NCI-H748 (cell line): ENCODE measurements around the gene DNAH17.

ENCODE experiments used
- DNase-seq: peaks from one replicate; lab custom pipeline; 2025; ENCODE audit not compliant: unreplicated experiment; lab: John Stamatoyannopoulos, UW

DNAH17 gene

DNA sequence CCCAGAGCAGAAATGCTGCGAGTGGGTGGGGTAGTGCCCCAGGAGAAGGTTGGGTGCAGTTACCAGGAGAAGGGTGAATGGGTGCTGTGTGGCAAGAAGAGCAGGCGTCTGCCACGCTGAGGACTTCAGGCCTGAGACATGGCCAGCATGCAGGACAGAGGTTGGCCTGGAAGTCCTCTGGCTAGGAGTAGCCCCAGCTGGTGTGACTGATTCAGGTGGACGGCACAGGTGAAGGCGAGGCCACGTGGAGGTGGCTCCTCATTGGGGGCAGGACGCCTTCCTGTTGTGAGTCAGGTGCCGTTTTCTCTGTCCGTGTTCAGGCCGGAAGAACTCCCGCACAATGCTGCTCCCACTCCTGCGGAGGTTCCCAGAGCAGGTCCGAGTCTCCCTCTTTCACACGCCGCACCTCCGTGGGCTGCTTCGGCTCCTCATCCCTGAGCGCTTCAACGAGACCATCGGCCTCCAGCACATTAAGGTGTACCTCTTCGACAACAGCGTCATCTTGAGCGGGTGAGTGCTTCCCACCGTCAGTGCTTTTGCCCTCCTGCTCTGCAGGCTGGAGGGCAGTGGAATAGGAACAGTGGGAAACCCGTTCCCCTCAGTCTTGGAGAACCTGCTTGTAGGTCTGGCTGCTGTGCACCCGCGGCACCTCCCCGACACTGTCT lies 178.0 kb downstream of the DNAH17 start:
- no peak for DNase-seq

DNA sequence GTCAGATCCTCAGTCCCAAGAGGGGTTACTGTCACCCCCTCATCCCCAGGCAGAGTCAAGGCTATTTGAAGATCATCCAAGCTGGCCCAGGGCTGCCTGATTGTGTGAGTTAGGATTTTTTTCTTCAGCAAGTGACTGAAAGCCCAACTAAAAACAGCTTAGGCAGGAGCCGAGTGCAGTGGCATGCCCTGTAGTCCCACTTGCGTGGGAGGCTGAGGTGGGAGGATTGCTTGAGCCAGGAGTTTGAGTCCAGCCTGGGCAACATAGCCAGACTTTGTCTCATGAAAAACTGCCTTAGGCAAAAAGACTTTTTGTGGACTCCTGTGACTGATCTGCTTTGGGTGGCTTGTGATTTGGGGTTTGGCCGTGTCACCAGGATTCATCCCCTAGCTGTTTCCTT lies 178.8 kb downstream of the DNAH17 start:
- no peak for DNase-seq

DNA sequence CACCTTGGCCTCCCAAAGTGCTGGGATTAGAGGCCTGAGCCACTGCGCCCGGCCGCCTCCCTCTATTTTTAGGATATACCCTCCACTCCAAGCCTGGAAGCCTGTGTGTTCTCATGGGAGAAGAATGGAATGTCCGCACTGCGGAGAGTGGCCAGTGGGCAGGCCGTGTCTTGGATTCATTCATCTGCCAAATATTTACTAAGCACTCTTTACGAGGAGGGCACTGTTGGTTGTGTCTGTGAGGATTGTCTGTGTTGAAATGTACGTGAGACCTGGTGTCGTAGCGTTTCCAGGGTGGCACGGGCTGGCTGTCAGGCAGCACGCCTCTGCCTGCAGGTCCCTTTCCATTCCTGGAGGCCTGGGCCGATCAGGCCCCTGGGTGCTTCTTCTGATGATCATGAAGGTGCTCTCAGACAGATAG lies 179.5 kb downstream of the DNAH17 start:
- no peak for DNase-seq

DNA sequence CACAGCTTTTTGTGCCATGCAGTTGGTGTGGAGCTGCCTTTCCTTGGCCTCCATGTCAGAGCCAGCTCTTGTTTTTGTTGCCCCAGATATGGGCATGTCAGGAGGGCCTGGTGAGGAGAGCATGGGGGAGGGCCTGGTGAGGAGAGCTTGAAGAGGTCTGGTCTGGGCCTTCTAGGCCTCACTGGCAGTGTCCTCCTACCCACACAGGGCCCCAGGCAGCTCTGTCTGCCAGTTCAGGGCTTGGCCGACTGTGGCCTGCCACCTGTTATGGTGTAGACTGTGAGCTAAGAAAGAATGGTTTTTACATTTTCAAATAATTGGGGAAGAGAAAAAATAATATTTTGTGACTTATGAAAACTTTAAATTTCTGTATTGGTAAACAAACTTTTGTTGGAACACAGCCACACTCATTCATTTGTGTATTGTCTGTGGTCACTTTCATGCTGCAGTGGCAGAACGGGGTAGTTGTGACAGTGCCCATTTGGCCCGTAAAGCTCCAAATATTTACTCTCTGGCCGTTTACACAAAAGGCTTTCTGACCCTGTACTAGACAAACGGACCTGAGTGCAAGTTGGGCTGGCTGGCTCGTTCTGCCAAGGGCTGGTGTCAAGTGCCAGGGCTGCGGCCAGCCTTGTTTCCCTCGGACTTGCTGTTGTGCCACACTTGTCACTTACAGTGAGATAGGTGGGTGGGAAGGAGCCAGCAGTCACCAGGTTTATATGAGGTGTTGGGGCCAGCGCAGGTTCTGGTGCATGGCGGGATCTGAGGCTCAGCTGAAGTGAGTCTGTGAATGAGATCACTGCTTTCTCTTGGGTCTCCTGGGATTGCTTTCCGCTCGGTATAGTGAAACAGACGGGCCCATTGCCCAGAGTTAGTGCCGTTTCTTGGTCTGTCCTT lies 180.5 kb downstream of the DNAH17 start:
- peak; percentile 15 for DNase-seq

DNA sequence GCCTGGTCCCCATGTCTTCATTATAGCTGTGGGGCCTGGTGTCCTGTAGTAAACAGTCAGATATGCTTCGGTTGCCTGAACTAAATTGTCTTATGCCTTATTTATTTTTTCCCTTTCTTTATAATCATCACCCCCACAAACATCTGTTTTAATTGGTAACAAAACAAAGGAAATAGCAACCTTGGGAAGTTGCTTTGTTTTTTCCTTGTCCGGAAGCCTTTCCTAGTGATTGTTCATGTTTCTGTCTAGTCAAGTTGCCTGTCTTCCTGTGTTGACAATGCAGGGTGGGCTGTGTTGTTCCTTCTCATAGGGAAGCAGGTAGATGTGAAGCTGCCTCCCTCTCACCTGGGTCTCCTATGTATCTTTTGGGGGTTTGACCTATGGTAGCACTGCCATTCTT lies 182.0 kb downstream of the DNAH17 start:
- DNase-seq = peak; percentile 51

DNA sequence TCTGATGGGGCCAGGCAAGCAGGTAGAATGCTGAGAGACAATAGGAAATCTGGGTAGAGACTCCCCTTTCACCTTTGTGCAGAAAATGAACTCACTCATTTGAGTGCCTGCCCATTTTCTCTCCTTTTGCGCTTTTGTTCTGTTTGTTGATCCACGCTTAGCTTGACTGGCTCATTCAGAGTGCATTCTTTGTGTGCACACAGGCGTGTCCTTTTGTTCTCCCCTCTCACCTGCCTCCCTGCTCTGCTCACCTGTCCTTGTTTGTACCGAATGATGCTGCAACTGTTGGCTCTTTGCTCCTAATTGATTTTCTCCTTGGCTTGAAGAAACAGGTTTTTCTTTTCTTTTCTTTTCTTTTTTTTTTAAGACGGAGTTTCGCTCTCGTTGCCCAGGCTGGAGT lies 183.0 kb downstream of the DNAH17 start:
- peak; percentile 98 for DNase-seq

DNA sequence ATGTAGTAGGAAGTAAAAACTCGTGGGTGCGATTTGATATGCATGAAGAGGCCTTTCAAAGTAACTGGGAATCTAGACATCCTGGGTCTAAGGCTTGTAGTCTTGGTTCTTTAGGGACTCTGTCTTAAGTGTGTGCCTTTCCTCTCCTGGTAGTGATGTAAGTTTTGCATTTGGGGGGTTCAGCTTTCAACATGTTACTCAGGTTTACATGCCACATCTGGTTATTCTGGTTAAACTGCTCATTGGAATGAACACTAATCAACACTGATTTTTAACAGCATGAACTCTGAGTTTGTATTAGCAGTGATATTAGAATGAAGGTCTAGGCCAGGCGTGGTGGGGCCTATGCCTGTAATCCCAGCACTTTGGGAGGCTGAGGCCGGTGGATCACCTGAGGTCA lies 183.6 kb downstream of the DNAH17 start:
- DNase-seq = no peak

DNA sequence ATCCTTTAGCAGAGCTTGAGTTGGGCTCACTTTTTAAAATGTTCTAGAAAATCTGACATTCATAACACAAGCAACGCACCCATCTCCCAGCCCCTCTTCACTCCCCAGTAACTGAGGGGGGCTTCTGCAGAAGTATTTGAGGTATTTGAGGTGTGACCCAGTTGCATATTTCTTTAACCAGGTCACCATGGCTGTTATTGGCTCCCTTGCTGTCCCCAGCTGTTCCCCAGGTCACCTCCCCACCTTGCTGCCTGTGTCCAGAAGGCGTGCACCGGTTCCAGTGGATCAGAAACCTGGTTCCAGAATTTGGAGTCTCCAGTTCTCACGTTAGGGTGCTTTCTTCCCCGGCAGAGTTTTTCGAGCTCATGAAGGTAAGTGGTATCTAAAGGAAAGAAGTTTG lies 184.9 kb downstream of the DNAH17 start:
- DNase-seq = no peak

DNA sequence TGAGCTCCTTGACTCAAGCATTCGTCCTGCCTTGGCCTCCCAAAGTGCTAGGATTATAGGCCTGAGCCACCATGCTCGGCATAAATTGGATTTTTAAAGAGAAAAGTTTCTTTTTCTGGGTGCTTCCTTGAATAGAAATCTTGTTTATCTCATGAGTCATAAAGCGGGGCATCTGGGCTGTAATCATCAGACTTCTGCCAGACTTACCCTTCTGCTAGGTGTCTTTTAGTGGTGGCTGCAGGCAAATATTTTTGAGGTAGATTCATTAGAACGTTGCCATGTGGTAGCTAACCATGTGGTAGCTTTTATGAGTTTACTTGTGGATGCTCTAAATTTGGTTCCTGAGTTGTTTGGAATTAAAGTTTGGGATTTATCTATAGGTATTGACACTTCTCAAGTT lies 185.4 kb downstream of the DNAH17 start:
- no peak for DNase-seq

DNA sequence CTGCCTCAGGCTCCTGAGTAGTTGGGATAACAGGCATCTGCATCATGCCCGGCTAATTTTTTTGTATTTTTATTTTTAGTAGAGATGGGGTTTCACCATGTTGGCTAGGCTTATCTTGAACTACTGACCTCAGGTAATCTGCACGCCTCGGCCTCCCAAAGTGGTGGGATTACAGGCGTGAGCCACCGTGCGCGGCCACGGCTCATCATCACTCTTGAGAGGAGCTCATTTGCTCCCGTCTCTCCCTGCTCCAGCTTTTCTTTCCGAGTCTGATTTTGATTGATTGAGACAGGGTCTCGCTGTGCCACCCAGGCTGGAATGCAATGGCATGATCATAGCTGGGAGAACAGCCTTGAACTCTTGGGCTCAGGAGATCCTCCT lies 186.2 kb downstream of the DNAH17 start:
- DNase-seq = no peak

DNA sequence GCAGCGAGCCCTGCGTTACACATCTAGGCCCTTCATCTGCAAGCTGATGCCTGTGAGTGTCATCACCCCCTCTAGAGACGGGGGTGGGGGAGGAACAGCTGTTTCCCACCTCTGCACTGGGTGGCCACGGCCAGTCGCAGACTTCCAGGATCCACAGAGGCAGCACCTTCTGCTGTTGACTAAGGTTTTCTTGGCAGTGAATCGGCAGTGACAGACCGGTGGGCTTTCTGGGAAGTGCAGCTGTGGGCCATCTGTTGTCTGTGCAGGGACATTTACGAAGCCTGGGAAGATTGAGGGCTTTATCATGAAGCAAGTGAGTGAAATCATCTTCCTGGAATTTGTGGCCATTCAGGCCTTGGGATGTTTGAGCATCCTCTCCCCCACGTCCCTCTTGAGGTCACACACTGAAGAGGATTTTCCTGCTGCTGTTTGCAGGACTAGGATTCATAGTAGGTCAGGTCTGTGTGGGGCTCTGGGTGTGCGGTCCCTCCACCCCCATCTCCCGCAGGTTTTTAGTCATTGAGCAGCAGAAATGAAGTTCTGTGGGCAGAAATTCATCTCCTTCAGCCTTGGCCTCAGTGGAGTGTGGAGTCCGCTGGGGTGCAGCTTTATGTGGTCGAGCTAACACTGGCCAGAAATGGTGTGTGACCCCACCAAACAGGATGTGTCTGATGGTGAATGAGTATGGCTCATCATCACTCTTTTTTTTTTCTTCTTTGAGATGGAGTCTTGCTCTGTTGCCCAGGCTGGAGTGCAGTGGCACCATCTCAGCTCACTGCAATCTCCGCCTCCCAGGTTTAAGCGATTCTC lies 186.8 kb downstream of the DNAH17 start:
- no peak for DNase-seq

DNA sequence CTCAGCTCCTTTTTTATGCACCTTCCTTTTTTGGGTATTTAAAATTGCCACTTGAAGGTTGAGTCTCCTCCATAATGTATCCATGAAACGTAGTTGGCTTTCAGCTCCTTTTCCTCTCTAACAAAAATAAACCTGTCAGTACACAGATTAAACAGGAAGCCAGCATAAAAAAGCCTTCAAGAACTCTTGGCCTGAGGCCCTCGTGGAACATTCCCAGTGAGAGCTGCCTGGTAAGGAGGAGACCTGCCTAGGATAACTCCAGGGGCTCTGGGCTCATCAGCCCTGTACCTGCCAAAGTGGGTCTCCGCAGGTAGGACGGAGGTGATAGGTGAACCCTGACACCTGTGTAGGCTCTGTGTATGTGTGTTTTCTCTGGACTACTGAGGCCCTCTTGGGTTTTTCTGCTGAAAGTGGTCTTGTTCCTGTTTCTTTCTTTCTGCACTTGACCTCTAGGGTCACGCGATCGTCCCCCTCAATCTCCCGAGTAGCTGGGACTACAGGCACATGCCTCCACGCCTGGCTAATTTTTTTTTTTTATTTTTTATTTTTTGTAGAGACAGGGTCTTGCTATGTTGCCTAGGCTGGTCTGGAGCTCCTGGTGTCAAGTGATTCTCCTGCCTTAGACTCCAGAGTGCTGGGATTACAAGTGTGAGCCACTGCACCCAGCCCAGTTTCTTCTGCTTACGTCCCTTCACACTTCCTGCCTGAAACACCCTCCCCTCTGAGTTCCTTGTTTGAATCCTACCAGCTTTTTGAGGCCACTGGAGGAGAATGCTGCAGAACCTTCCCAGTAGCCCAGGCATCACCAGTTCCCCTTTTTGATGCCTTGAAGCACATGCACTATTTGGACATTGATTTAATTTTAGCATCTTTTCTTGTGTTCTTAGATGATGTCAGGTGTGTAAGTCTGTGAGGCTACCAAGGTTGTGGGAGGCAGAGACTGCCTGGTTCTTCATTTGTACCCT lies 188.9 kb downstream of the DNAH17 start:
- no peak for DNase-seq

DNA sequence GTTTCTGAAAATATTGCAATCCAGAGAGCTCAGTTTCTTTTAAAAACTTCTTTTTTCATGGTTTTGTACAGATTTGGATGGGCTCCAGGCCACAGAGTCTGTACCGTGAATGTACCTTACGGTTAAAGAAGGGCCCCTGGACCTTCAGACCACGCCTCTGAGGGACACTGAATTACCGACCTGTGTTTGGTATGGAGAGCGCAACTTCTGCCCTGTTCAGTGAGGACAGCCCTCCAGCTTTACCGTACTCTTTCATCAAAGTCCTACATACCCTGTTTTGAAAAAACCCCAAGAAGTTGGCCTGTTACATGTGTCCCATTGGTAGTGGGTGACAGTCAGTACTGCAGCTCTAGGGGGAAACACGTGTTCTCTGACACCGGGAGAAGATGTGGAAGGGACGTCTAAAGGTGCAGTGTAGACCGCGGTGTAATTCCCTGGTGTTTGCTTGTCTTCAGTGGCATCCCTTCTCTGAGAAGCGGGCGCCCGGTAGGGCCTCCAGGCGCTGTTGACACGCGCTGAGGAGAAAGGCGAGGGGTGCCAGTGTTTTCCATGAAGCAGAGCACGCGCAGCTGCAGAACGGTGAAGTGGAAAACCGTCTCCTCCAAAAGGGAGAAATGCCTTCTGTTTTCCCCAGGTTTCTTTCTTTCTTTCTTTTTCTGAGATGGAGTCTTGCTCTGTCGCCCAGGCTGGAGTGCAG lies 192.6 kb downstream of the DNAH17 start:
- DNase-seq = no peak

DNA sequence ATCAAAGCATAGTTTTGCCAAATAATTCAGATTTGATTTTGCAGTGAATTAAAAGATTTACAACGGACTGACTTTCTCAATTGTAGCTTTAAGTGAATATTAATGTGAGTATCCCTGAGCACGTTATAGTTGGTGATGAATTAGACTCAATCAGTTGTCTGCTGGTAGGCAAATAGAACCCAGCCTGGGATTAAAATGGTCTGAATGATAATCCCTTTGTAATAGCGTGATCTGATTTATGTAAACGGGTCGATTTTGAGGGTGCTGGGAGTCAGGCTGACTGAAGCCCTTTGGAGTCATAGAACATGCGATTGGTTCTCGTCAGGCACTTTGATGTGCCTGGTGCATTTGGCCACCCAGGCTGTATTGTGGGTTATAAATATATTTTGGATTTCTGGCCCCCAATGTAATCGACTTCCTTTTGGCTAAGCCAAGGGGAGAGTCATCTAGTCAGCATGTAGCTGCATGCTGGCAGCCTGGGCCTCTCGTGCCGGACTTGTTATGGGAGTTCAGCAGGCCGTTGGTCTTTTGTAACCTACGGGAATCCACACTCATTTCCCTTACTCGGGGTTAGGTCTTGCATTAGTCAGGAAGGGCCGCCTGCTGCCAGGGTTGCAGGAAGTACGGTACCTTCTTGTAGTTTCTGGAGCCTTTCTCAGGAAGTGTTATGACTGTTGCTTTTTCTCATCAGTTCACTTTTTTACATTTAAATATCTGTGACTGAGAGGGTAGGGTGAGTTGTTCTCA lies 193.3 kb downstream of the DNAH17 start:
- no peak for DNase-seq

DNA sequence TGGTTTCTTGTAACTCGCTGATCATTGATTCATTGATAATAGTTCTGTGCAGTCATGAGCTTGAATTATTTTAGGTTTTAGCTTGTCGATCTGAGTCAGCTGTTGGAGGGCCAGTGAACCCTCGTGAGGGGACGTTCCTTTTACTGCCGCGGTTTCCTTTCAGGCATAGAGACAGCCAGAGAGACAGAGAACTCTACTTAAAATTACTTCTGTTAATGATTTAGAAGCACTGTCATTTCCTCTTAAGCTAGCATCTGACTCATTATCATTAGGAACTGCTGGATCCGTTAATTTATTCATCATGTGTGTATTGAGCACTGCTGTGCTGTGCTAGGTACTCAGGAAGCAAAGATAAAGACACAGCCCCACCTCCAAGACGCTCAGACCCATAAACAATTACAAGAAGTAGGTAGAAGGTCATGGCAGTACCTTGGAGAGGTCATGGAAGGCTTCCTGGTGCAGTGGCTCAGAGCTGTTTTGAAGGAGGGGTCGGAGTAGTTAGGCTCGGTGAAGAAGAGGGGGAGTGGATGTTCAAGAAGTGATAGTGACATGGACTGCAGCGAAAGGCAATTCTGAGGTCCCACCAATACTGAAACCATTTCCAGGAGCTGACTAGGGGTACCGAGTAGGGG lies 195.5 kb downstream of the DNAH17 start:
- DNase-seq = no peak

DNA sequence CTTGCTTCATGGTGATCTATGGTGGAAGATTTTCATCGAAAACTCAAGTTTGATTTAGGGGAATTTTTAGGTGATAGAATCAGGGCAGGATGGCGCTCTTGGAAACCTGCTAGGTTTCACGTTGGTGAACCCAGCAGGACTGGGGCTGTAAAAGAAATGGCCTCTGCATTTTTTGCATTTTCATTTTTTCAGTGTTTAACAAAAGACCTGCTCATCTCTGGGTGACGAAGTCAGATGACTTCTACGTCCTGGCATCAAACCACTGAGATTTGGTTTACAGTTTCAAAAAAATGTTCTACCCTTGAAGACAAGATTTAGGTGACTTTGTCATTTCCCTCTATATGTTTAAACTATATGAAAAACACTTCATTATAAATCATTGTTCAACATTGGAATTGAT lies 196.8 kb downstream of the DNAH17 start:
- no peak for DNase-seq

DNA sequence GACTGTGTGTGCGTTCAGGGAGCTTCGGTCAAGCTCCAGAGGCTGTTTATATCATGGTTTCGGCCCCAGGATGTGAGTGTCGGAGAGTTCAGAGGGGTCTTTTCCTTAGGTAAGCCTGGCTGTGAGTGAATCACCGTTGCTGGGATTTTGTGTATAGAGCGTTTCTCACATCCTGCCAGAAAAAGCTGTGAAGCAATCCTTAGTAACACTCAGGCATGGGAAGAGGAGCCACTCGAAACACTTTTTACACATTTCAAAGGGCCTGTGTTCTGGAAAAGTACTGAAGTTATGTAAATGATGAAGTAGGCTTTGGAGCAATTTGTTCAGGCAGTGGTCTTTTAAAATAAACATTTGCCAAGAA lies 198.1 kb downstream of the DNAH17 start:
- DNase-seq = no peak

DNA sequence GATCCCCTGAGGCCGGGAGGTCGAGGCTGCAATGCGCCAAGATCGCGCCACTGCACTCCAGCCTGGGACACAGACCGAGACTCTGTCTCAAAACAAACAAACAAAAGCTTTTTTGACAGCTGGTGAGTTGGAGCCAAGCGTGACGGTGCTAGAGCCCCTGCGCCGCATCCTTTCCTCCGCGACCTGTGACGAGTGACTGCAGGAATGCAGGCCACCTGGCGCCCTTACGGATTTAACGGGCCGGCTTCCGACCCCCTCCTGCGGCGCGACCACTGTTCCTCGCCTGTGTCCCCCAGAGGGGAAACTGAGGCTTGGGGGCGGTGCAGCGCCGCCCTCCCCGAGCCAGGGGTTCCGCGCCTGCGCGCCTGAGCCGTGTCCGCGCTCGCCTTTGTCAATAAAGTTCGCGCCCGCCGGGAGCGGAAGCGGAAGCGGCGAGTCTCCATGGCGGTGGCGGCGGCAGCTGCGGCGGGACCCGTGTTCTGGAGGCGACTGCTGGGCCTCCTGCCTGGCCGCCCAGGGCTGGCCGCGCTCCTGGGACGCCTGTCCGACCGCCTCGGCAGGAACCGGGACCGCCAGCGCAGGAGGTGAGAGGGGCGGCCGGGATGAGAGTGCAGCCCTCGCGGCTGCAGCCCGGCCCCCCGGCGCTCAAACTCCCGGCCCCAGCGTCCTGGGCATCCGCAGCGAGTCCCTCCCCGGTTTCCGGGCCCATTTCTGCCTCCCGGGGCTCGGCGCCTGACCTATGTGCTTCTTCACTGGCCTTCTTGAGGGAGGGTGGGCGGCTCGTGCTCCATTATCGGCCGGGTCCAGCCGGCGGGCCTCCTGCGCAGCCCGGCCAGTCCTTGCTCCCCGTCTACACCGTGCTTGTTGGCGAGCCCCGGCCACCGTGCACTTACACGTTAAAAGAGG lies 198.7 kb downstream of the DNAH17 start, which contains the start of gene PGS1:
Gene PGS1, plus strand, starts transcription at position 425 of the 906 bp plus-strand sequence. Its CDS starts 17 bp downstream, at position 442.
- DNase-seq = peak; percentile 75
